Upper lobe of left lung (tissue), 6 donors: ENCODE measurements around the gene FCAR. TPM values are rescaled to one million over a fixed set of nuclear protein-coding genes. Genes with fewer than 3 reads are reported as not detected.

Experiments used
- ATAC-seq, 2 donors: fragments of 200-7000 bp; cut with Tn5 transposase; one replicate each; pipeline ENCODE4 v1.9.1; 2022; ENCODE audit warnings: mild to moderate bottlenecking in 2 of 2, moderate library complexity in 2 of 2; ENCODE audit not compliant: low FRiP score in 2 of 2
- DNase-seq, 2 donors: peaks; one replicate each; pipeline ENCODE4 v3.0.0-alpha.2; 2019 to 2020
- H3K27ac ChIP-seq, 4 donors: fragments of 200-600 bp; sonication (generic); one replicate each; pipeline ENCODE4 v1.5.1; 2016 to 2019
- H3K27me3 ChIP-seq, 4 donors: fragments of 200-600 bp; sonication (generic); one replicate each; pipeline ENCODE4 v1.5.1; 2017 to 2019
- H3K36me3 ChIP-seq, 4 donors: fragments of 200-600 bp; sonication (generic); one replicate each; pipeline ENCODE4 v1.5.1; 2016 to 2019
- H3K4me1 ChIP-seq, 4 donors: fragments of 200-600 bp; sonication (generic); one replicate each; pipeline ENCODE4 v1.5.1; 2018 to 2019
- H3K4me3 ChIP-seq, 4 donors: fragments of 200-600 bp; sonication (generic); one replicate each; pipeline ENCODE4 v1.5.1; 2017 to 2019; ENCODE audit warnings: mild to moderate bottlenecking in 2 of 4, moderate library complexity in 1 of 4
- H3K9me3 ChIP-seq, 4 donors: fragments of 200-600 bp; sonication (generic); one replicate each; pipeline ENCODE4 v1.5.1; 2018 to 2019
- EP300 ChIP-seq, 4 donors: sonication (generic); formaldehyde crosslinking; IDR thresholded peaks; one replicate each; pipeline ENCODE4 v1.5.1; 2017; ENCODE audit warnings: antibody characterized with exemption in 4 of 4, control low read depth in 2 of 4
- POLR2A ChIP-seq, 4 donors: fragments of 450-650 bp; IDR thresholded peaks; one replicate each; pipeline ENCODE4 v1.5.1; 2016 to 2017; ENCODE audit warnings: antibody characterized with exemption in 4 of 4, mild to moderate bottlenecking in 2 of 4
- POLR2AphosphoS5 ChIP-seq, 2 donors: sonication (generic); formaldehyde crosslinking; IDR thresholded peaks; one replicate each; pipeline ENCODE4 v1.5.1; 2017; ENCODE audit warnings: antibody characterized with exemption in 2 of 2
- WGBS, 2 donors: methylation state at CpG; one replicate each; pipeline ENCODE4 v1.1.5; 2017 to 2018; 5-methylcytosine and 5-hydroxymethylcytosine counted together
- total RNA-seq, 6 donors: library from RNA; depleted of rRNA in 4 of 6; stranded (reverse); fragments of >200 nt in 4 of 6; gene quantifications; one replicate each; pipeline versions ENCODE4 v1.1.0 to v1.2.1, GENCODE V29; 2016 to 2021
- TF ChIP-seq, protein P1 (sequence below), 6 experiments: fragments of 450-650 bp in 4 of 6; fragments of 200-600 bp in 2 of 6; sonication (generic) in 2 of 6; IDR thresholded peaks; one replicate each; pipeline ENCODE4 v1.5.1; 2016 to 2019; ENCODE audit warnings: antibody characterized with exemption in 6 of 6
- donor health status: DM: no; HTN: no; CAD: no; lungs with moderate emphysema.
- donor health status: DM: no; HTN: yes; CAD: no; lungs with severe emphysema.

The FCAR gene
- total RNA-seq, 6 donors from 2014 or later = 2.5 to 14.4 (median 6.9) TPM; not detected in 1

- peak overlapping the region in 1 of 4 donors; percentile 32 for H3K4me3 ChIP-seq
These were observed 1.5 kb downstream of the FCAR start for GRCh38 chr19:54875506-54875905.

GRCh38 chr19:54877471-54877870 is 3.4 kb downstream of the FCAR start:
- TF ChIP-seq, protein P1, sequence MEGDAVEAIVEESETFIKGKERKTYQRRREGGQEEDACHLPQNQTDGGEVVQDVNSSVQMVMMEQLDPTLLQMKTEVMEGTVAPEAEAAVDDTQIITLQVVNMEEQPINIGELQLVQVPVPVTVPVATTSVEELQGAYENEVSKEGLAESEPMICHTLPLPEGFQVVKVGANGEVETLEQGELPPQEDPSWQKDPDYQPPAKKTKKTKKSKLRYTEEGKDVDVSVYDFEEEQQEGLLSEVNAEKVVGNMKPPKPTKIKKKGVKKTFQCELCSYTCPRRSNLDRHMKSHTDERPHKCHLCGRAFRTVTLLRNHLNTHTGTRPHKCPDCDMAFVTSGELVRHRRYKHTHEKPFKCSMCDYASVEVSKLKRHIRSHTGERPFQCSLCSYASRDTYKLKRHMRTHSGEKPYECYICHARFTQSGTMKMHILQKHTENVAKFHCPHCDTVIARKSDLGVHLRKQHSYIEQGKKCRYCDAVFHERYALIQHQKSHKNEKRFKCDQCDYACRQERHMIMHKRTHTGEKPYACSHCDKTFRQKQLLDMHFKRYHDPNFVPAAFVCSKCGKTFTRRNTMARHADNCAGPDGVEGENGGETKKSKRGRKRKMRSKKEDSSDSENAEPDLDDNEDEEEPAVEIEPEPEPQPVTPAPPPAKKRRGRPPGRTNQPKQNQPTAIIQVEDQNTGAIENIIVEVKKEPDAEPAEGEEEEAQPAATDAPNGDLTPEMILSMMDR (IDR thresholded peaks at IDR 0.05) = no peak
- no peak for TF ChIP-seq POLR2A (IDR thresholded peaks at IDR 0.05)
- no peak for TF ChIP-seq POLR2AphosphoS5 (IDR thresholded peaks at IDR 0.05)
- no peak for TF ChIP-seq EP300 (IDR thresholded peaks at IDR 0.05)

More at GRCh38 chr19:54875506-54875905, 1.5 kb downstream of the FCAR start:
- TF ChIP-seq POLR2A (IDR thresholded peaks at IDR 0.05) (no peak), POLR2AphosphoS5 (IDR thresholded peaks at IDR 0.05) (peak in 1 of 2 donors; percentile 39)
- TF ChIP-seq, protein P1 (IDR thresholded peaks at IDR 0.05) = no peak
- Histone ChIP-seq H3K4me1 (no peaks in the 10 kb centered on the region), H3K27me3 (no peaks in the 10 kb centered on the region), H3K36me3 (no peaks in the 10 kb centered on the region), H3K9me3 (no peaks in the 10 kb centered on the region), H3K27ac (peak overlapping the region; percentile 37 to 83 (median 55))
- 38 to 44% methylated on average over 2 of the region's 2 CpGs for WGBS, 2 donors
- DNase-seq (no peak), ATAC-seq (peak; percentile 67 to 69)

DNA sequence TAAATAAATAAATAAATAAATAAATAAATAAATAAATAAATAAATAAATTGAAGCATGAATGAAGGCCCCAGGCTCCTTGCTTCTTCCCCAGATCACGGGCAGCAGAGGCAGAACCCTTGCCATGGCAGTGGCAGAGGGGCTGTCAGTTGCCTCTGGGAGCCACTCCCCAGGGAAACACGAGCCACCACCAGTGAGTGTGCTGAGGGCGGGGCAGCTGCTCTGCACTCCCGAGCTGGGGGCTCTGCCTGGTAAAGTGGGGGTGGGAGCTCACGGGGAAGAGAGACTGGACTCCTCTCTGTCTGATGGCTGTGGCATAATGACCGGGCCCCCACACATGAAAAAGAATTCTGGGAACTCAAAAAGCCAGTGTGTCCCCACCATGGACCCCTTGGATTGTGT is 7.8 kb downstream of the FCAR start:
- Histone ChIP-seq H3K4me1 (no peaks in the 10 kb centered on the region), H3K4me3 (no peak overlapping the region), H3K27ac (no peak overlapping the region), H3K27me3 (no peaks in the 10 kb centered on the region), H3K36me3 (no peaks in the 10 kb centered on the region), H3K9me3 (no peaks in the 10 kb centered on the region)
- peak in 1 of 2 donors; percentile 49 for DNase-seq
- 73 to 77% methylated on average over 3 to 6 of the region's 6 CpGs for WGBS, 2 donors
- no peak for ATAC-seq
- TF ChIP-seq EP300 (IDR thresholded peaks at IDR 0.05) (no peak), POLR2A (IDR thresholded peaks at IDR 0.05) (no peak), POLR2AphosphoS5 (IDR thresholded peaks at IDR 0.05) (no peak)
- TF ChIP-seq, protein P1 (IDR thresholded peaks at IDR 0.05) = no peak

More at GRCh38 chr19:54877471-54877870, 3.4 kb downstream of the FCAR start:
- Histone ChIP-seq H3K4me3 (peak overlapping the region in 1 of 4 donors; percentile 32), H3K9me3 (no peaks in the 10 kb centered on the region), H3K36me3 (no peaks in the 10 kb centered on the region), H3K27ac (peak overlapping the region in 1 of 4 donors; percentile 83), H3K27me3 (no peaks in the 10 kb centered on the region), H3K4me1 (no peaks in the 10 kb centered on the region)
- no peak for DNase-seq
- 67 to 70% methylated on average over 3 of the region's 3 CpGs for WGBS, 2 donors
- ATAC-seq = no peak

DNA sequence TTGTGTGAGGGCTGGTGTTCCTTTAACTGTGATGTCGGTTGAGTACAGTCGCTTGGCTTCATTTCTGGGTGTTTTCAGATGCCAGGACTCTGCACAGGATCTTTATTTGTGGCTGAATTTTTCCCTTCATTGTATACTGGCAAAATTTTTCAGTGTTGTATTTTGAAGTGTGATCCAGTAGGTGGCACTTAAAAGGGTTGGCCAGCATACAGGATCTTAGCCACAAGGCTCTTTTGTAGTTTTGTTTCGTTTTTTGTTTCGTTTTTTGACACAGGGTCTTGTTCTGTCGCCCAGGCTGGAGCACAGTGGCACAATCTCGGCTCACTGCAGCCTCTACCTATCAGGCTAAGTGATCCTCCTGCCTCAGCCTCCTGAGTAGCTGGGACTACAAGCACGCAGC is 8.7 kb downstream of the FCAR start:
- TF ChIP-seq, protein P1 (IDR thresholded peaks at IDR 0.05) = no peak
- TF ChIP-seq POLR2A (IDR thresholded peaks at IDR 0.05) (no peak), POLR2AphosphoS5 (IDR thresholded peaks at IDR 0.05) (no peak), EP300 (IDR thresholded peaks at IDR 0.05) (no peak)
- H3K36me3 ChIP-seq = no peaks in the 10 kb centered on the region
- no peaks in the 10 kb centered on the region for H3K9me3 ChIP-seq
- no peaks in the 10 kb centered on the region for H3K27me3 ChIP-seq
- 66 to 71% methylated on average over 7 of the region's 7 CpGs for WGBS, 2 donors
- H3K27ac ChIP-seq = no peak overlapping the region
- no peak overlapping the region for H3K4me3 ChIP-seq
- no peaks in the 10 kb centered on the region for H3K4me1 ChIP-seq
- ATAC-seq = no peak
- DNase-seq = no peak

- 81 to 87% methylated on average over 3 to 9 of the region's 9 CpGs for WGBS, 2 donors
- TF ChIP-seq POLR2AphosphoS5 (IDR thresholded peaks at IDR 0.05) (no peak), POLR2A (IDR thresholded peaks at IDR 0.05) (no peak), EP300 (IDR thresholded peaks at IDR 0.05) (no peak)
- TF ChIP-seq, protein P1 (IDR thresholded peaks at IDR 0.05) = no peak
- DNase-seq (no peak), ATAC-seq (no peak)
- Histone ChIP-seq H3K4me1 (no peaks in the 10 kb centered on the region), H3K4me3 (no peak overlapping the region), H3K36me3 (peaks cover 0 to 4% (median 0%) of the 10 kb centered on the region in 4 donors), H3K9me3 (no peaks in the 10 kb centered on the region), H3K27me3 (no peaks in the 10 kb centered on the region), H3K27ac (no peak overlapping the region)
These were observed 9.2 kb downstream of the FCAR start for GRCh38 chr19:54883228-54883627.
